Right lobe of liver (tissue), 4 donors: ENCODE measurements around the gene ARVCF.

Source experiments
- POLR2A ChIP-seq: fragments of 450-650 bp; IDR thresholded peaks from one replicate; pipeline ENCODE4 v1.6.1; 2017; ENCODE audit warnings: antibody characterized with exemption, mild to moderate bottlenecking
- TF ChIP-seq, protein P1 (sequence below), 4 donors: fragments of 200-600 bp in 3 of 4; fragments of 450-650 bp in 1 of 4; IDR thresholded peaks; one replicate each; pipeline versions ENCODE4 v1.5.1 to v1.8.0; 2016 to 2022; ENCODE audit warnings: antibody characterized with exemption in 4 of 4, mild to moderate bottlenecking in 2 of 4
- donor health status: DM: no; HTN: no; CAD: no.
- donor health status: DM: no; HTN: no; CAD: no.
- donor health status: DM: no; HTN: yes; CAD: no.

DNA sequence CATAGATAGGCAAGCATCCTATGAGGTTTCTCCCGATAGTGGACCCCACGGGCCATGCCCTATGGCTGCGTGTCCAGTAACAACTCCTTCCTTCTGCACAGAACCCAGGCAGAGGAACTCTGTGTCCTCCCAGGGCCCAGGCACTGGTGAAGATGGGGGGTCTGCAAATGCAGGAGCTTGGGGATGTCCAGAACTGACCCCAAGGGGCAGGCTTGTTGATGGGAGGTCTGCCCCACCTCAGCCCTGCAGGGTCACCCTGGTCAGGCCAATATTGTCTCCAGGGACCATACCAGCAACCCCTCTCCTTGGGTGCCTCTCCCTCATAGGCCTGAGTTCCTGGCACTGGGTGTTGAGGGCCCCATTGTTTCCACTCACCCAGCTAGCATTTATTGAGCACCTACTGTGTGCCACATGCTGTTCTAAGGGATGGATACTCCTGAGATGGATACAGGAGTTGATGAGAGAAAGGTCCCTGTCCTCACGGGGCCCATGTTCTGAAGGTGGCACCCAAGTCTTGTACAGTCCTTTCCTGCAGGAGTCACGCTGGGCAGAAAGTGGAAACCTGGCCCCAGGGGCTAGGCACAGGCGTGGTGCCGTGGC is 48.7 kb downstream of the ARVCF start:
- TF ChIP-seq, protein P1, sequence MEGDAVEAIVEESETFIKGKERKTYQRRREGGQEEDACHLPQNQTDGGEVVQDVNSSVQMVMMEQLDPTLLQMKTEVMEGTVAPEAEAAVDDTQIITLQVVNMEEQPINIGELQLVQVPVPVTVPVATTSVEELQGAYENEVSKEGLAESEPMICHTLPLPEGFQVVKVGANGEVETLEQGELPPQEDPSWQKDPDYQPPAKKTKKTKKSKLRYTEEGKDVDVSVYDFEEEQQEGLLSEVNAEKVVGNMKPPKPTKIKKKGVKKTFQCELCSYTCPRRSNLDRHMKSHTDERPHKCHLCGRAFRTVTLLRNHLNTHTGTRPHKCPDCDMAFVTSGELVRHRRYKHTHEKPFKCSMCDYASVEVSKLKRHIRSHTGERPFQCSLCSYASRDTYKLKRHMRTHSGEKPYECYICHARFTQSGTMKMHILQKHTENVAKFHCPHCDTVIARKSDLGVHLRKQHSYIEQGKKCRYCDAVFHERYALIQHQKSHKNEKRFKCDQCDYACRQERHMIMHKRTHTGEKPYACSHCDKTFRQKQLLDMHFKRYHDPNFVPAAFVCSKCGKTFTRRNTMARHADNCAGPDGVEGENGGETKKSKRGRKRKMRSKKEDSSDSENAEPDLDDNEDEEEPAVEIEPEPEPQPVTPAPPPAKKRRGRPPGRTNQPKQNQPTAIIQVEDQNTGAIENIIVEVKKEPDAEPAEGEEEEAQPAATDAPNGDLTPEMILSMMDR (IDR thresholded peaks at IDR 0.05): no peak
- TF ChIP-seq POLR2A: no peak
